ENCODE measurements around the gene ABHD5.

Gene ABHD5

DNA sequence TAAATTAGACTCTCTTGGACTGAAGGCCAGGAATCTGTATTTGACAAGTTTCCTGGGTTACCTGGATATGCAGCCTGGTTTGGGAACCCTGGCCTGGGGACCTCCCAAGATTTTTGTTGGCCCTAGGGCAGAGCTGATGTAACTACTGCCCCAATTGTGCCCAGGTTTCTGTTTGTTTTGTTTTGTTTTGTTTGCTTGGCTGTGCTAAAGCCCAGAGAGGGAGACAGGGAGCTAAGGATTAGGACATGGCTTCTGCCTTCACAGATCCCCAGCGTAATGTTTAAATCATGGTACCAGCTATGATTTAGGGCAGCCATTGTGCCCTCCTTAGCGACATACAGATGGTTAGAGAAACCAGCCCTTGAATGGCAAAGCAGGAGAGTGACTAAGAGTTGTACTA lies 47.6 kb downstream of the ABHD5 start:
- no peak overlapping the region for H3K4me3 Mint-ChIP-seq
- H3K27ac Mint-ChIP-seq: no peak overlapping the region
- H3K4me1 Mint-ChIP-seq: no peaks in the 10 kb centered on the region
- ATAC-seq (replicated peaks) (no peak), DNase-seq (no peak)
- peaks cover 0 to 7% of the 10 kb centered on the region in 2 donors for H3K27me3 Mint-ChIP-seq
- H3K36me3 Mint-ChIP-seq: peaks cover 5 to 10% of the 10 kb centered on the region in 2 donors
- H3K9me3 Mint-ChIP-seq: no peaks in the 10 kb centered on the region

- H3K4me3 Mint-ChIP-seq: no peak overlapping the region
- DNase-seq: no peak
- H3K36me3 Mint-ChIP-seq: peaks cover 0 to 4% of the 10 kb centered on the region in 2 donors
- no peak for ATAC-seq (replicated peaks)
- H3K27ac Mint-ChIP-seq: no peak overlapping the region
- peaks cover 0 to 13% of the 10 kb centered on the region in 2 donors for H3K27me3 Mint-ChIP-seq
- H3K9me3 Mint-ChIP-seq: peaks cover 7 to 8% of the 10 kb centered on the region in 2 donors
- H3K4me1 Mint-ChIP-seq: no peaks in the 10 kb centered on the region
These were observed 52.2 kb downstream of the ABHD5 start for GRCh38 chr3:43742920-43743319.

DNA sequence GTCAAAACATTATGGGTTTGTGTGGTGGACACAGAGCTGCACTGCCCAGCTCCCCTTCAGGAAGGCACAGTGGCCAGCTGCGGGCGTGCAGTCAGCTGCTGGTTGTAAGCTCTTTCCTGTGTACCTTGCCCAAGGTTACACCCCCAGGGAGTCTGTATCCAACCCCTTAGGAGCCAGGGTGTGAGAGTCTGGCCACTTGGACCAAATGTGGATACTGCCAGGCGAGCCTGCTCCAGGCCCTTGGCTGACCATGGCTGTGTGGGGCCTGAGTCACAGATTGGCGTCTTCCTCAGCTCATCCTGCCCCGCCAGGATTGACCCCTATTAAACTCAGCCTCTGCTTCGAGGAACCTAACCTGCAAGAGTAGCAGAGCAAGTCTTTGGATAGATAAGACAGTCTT lies 56.9 kb downstream of the ABHD5 start:
- no peaks in the 10 kb centered on the region for H3K4me1 Mint-ChIP-seq
- H3K27me3 Mint-ChIP-seq: peaks cover 20 to 36% of the 10 kb centered on the region in 2 donors
- no peak overlapping the region for H3K4me3 Mint-ChIP-seq
- peaks cover 7 to 8% of the 10 kb centered on the region in 2 donors for H3K9me3 Mint-ChIP-seq
- no peak for ATAC-seq (replicated peaks)
- peaks cover 0 to 4% of the 10 kb centered on the region in 2 donors for H3K36me3 Mint-ChIP-seq
- no peak overlapping the region for H3K27ac Mint-ChIP-seq
- no peak for DNase-seq

GRCh38 chr3:43748179-43748578 lies 57.4 kb downstream of the ABHD5 start:
- no peak overlapping the region for H3K4me3 Mint-ChIP-seq
- H3K9me3 Mint-ChIP-seq: peaks cover 7 to 8% of the 10 kb centered on the region in 2 donors
- peaks cover 20 to 36% of the 10 kb centered on the region in 2 donors for H3K27me3 Mint-ChIP-seq
- ATAC-seq (replicated peaks): no peak
- H3K4me1 Mint-ChIP-seq: no peaks in the 10 kb centered on the region
- H3K36me3 Mint-ChIP-seq: peaks cover 0 to 4% of the 10 kb centered on the region in 2 donors
- no peak for DNase-seq
- no peak overlapping the region for H3K27ac Mint-ChIP-seq

GRCh38 chr3:43748645-43749044 lies 57.9 kb downstream of the ABHD5 start:
- Mint-ChIP-seq H3K27me3 (peaks cover 20 to 36% of the 10 kb centered on the region in 2 donors), H3K4me1 (no peaks in the 10 kb centered on the region), H3K36me3 (peaks cover 0 to 4% of the 10 kb centered on the region in 2 donors), H3K27ac (no peak overlapping the region), H3K4me3 (no peak overlapping the region), H3K9me3 (peaks cover 7 to 8% of the 10 kb centered on the region in 2 donors)
- ATAC-seq (replicated peaks) (no peak), DNase-seq (no peak)

DNA sequence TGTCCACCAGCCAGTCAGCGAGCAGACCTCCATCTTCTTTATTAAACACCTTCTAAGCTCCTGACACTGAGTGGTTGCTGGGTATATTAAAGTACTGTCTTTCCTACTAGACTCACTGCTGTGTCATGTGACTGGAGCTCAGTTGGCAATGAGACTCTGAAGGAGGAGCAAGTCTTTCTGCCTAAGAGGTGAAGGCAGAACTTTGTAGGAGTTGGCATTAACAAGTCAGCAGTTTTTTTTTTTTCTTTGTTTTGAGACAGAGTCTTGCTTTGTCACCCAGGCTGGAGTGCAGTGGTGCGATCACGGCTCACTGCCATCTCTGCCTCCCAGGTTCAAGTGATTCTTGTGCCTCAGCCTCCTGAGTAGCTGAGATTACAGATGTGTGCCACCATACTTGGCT lies 62.2 kb downstream of the ABHD5 start:
- Mint-ChIP-seq H3K27ac (no peak overlapping the region), H3K27me3 (peaks cover 20 to 30% of the 10 kb centered on the region in 2 donors), H3K9me3 (no peaks in the 10 kb centered on the region), H3K36me3 (no peaks in the 10 kb centered on the region), H3K4me3 (no peak overlapping the region), H3K4me1 (no peaks in the 10 kb centered on the region)
- DNase-seq: no peak
- no peak for ATAC-seq (replicated peaks)

GRCh38 chr3:43753741-43754715 lies 63.3 kb downstream of the ABHD5 start:
- Mint-ChIP-seq H3K4me3 (no peak overlapping the region), H3K4me1 (no peaks in the 10 kb centered on the region), H3K36me3 (no peaks in the 10 kb centered on the region), H3K27ac (no peak overlapping the region), H3K27me3 (peaks cover 20% of the 10 kb centered on the region in 2 donors), H3K9me3 (no peaks in the 10 kb centered on the region)
- ATAC-seq (replicated peaks): no peak
- no peak for DNase-seq

DNA sequence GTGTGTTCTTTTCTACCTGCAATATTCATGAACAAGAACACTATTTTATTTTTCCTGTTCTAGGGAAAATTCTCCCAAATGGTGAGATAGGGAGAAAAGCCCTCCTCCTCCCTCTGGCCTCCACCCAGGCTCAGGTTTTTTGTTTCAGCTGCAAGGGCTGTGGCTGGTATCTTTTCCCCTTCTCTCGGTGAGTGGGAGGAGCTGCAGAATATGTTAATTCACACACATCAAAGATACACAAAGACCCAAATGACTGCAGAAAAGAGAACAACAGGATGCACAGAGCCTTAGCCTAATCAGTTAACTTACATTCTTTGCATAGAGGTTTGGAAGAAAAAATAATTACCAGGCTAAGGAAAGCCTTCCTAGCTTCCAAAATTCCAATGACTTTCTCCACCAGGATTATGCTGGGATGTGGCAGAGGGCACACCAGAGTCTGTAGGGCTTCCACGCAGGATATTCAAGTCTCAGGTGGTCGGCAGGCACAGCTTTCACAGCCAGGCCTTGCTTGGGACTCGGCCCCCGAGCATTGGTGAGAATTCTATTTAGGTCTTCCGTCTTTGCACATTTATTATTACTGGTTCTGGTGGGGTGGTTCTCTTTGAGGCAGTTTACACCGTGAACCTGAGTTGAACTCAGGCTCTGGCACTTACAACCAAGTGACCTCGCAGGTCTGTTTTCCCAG lies 64.9 kb downstream of the ABHD5 start:
- H3K27me3 Mint-ChIP-seq: peaks cover 17 to 18% of the 10 kb centered on the region in 2 donors
- no peaks in the 10 kb centered on the region for H3K4me1 Mint-ChIP-seq
- H3K27ac Mint-ChIP-seq: no peak overlapping the region
- DNase-seq (no peak), ATAC-seq (replicated peaks) (no peak)
- no peaks in the 10 kb centered on the region for H3K9me3 Mint-ChIP-seq
- H3K36me3 Mint-ChIP-seq: no peaks in the 10 kb centered on the region
- no peak overlapping the region for H3K4me3 Mint-ChIP-seq

DNA sequence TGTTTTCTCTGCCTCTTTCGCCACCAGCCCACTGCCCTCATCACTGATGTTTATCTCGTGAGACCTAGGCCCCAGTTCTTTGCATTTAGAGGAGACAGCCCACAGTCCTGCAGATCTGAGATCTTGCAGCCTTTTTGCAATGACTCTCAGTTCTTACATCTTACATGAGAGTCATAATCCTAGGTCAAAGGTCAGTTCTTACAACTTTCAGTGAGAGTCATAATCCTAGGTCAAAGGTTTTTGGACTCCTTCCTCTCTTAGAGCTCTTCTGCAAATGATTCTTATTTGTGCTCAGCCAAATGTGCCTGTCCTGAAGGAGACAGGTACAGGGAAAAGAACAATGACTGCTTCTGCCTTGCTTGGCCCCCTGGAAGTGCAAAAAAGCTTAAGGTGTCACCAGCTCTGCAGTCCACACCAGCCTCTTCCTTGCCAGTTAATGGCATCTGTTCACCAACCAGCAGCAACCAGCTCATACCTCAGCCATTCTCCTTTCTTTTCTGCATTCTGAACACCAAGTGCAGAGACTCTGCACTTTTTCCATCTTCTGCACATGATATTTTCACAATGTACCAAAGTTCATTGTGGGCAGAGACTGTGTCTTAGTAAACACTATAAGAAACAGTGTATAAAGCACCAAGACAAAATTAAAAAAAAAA lies 67.1 kb downstream of the ABHD5 start:
- no peaks in the 10 kb centered on the region for H3K36me3 Mint-ChIP-seq
- H3K4me3 Mint-ChIP-seq: no peak overlapping the region
- no peaks in the 10 kb centered on the region for H3K27me3 Mint-ChIP-seq
- no peak overlapping the region for H3K27ac Mint-ChIP-seq
- H3K4me1 Mint-ChIP-seq: no peaks in the 10 kb centered on the region
- no peaks in the 10 kb centered on the region for H3K9me3 Mint-ChIP-seq
- ATAC-seq (replicated peaks) (no peak), DNase-seq (no peak)

DNA sequence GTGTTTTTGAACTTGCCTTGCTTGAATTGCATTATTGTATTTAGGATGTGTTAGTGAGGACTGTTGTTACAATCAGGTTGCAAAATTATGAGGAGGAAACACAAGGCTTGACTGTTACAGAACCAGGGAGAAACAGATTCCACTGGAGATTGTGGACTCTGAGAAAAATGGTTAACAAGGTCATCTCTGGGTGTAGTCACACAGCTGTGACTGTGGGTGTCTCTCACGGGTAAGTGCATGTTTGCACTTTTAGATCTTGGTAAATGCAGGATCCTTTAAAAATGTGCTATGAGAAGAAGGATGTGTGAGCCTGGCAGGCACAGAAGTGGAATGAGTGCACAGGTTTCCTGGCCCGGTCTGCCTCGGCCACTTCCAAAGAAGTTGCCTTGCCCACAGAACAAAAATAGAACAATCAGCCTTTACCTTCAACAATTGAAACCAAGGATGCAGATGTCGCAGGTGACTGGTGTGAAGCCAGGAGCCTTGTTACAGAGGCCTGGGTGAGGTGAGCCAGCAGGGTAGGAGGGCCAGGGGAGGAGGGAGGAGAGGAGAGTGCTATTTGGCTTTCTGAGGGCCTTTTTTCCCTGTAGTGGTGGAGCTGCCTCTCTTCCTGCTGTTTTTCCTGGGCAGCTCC lies 68.0 kb downstream of the ABHD5 start:
- Mint-ChIP-seq H3K4me3 (no peak overlapping the region), H3K36me3 (no peaks in the 10 kb centered on the region), H3K9me3 (no peaks in the 10 kb centered on the region), H3K27me3 (no peaks in the 10 kb centered on the region), H3K4me1 (no peaks in the 10 kb centered on the region), H3K27ac (no peak overlapping the region)
- no peak for ATAC-seq (replicated peaks)
- DNase-seq: no peak

- Mint-ChIP-seq H3K27ac (no peak overlapping the region), H3K9me3 (no peaks in the 10 kb centered on the region), H3K36me3 (no peaks in the 10 kb centered on the region), H3K4me1 (no peaks in the 10 kb centered on the region), H3K4me3 (no peak overlapping the region), H3K27me3 (no peaks in the 10 kb centered on the region)
- DNase-seq (no peak), ATAC-seq (replicated peaks) (peak in 1 of 2 donors; percentile 36)
These were observed 68.6 kb downstream of the ABHD5 start for GRCh38 chr3:43759297-43759782.

DNA sequence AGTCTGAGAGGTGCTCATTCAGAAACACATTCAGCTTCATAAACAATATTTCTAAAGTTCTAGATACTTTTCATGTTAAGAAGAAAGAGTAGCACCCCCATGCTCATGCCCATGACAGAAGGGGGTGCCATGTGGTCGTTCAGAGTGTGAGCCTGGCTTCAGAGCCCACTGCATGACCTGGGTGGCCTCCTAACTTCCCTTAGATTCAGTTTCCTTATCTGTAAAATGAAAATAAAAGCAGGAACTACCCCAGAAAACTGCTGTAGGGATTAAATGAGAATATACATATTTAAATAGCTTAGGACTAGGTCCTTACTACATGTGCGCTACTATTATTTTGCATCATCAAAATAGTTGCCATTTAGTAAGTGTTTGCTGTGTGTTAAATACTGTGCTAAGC lies 69.2 kb downstream of the ABHD5 start:
- Mint-ChIP-seq H3K4me1 (no peaks in the 10 kb centered on the region), H3K9me3 (no peaks in the 10 kb centered on the region), H3K27me3 (no peaks in the 10 kb centered on the region), H3K4me3 (no peak overlapping the region), H3K27ac (no peak overlapping the region), H3K36me3 (no peaks in the 10 kb centered on the region)
- no peak for ATAC-seq (replicated peaks)
- DNase-seq: no peak

- no peaks in the 10 kb centered on the region for H3K36me3 Mint-ChIP-seq
- H3K4me1 Mint-ChIP-seq: no peaks in the 10 kb centered on the region
- H3K27me3 Mint-ChIP-seq: no peaks in the 10 kb centered on the region
- no peak overlapping the region for H3K27ac Mint-ChIP-seq
- ATAC-seq (replicated peaks) (no peak), DNase-seq (no peak)
- no peak overlapping the region for H3K4me3 Mint-ChIP-seq
- no peaks in the 10 kb centered on the region for H3K9me3 Mint-ChIP-seq
These were observed 70.2 kb downstream of the ABHD5 start for GRCh38 chr3:43760938-43761337.

- DNase-seq (no peak), ATAC-seq (replicated peaks) (no peak)
- H3K27ac Mint-ChIP-seq: no peak overlapping the region
- peaks cover under 1 to 2% of the 10 kb centered on the region in 2 donors for H3K27me3 Mint-ChIP-seq
- no peaks in the 10 kb centered on the region for H3K9me3 Mint-ChIP-seq
- H3K36me3 Mint-ChIP-seq: no peaks in the 10 kb centered on the region
- no peak overlapping the region for H3K4me3 Mint-ChIP-seq
- no peaks in the 10 kb centered on the region for H3K4me1 Mint-ChIP-seq
These were observed 71.7 kb downstream of the ABHD5 start for GRCh38 chr3:43762451-43762850.
